Hematopoietic multipotent progenitor cell treated with erythropoietin and hydrocortisone succinate and interleukin-3 and kit ligand, for 15 days (in vitro differentiated cells): Measurements from ENCODE around the gene TRAPPC10.

Experiments used
- DNase-seq: peaks from one replicate; pipeline ENCODE4 v3.0.0-alpha.2; 2015; ENCODE audit warnings: low spot score

TRAPPC10 gene

DNA sequence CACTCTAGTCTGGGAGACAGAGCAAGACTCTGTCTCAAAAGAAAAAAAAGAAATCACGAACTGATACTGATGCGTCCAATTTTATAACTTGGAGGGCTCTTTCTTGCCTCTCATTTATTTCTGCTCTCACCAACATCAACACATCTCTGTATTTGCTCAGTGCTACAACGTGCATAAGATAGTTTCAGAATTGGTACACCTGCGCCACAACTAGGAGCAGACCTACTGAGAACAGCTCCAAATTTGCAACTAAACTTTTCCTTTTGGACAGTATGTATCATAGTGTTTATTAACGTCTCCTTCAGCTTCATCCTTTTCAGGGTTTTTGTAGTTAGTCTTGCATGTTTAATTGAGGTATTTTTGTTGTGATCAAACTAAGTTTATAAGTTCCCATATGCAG lies 27.7 kb downstream of the TRAPPC10 start:
- DNase-seq, result no peak

DNA sequence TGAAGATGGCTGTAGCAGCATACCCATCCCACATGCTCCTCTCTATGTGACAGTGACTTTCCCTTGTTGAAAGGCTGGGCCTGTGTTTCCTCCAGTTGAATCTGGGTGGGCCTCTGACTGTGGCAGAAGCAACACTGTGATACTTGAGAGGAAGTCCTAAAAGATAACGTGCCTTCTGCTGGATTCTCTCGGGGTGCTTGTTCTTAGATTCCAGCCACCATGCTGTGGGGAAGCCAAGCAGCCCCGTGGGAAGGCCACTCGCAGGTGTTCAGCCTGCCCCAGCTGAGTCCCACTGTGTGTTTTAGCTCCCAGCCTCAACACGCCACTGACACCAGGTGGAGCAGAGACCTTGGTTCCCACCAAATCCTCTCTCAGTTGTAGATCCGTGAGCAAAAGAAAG lies 31.5 kb downstream of the TRAPPC10 start:
- DNase-seq, result no peak

- no peak for DNase-seq
Observed at GRCh38 chr21:44046734-44047133, 34.6 kb downstream of the TRAPPC10 start.

DNA sequence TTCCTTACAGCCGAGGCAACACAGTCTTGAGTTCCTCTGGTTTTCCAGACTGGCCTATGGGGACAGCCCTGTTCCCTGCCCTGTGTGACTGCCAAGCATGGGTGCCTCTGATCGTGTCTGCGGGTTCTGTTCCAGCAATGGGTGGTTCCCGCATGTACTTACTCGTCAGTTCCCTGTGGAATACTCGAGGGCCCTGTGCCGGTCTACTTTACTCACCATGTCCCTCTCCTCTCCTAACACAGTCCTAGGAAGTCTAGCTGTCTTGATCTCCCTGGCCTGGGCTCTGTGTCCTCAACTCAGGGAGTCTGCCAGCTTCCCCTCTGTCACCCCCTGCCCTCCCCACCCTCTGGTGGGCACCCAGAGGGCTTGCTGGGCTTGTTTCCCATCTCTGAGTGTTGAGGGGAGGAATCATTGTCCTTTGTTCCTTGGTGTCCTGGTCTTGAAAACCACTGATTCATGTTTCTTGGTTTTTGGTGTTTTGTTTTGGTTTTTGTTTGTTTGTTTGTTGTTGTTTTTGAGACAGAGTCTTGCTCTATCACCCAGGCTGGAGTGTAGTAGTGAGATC lies 36.0 kb downstream of the TRAPPC10 start:
- no peak for DNase-seq

- no peak for DNase-seq
Observed at GRCh38 chr21:44049182-44049581, 37.1 kb downstream of the TRAPPC10 start.

DNA sequence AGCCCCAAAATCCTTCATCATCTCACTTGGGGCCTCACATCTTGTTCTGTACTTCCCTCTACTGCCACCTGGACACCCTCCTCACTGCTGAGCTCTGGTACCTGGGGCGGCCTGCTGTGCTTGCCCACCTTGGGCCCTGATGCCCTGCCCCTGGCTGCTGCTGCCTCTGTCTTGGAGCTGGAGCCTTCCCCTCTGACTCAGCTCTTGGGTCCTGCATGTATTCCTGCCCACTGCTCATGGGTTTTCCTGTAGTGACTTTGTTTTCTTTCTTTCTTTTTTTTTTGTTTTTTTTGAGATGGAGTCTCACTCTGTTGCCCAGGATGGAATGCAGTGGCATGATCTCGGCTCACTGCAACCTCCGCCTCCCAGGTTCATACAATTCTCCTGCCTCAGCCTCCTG lies 37.5 kb downstream of the TRAPPC10 start:
- DNase-seq, result no peak

DNA sequence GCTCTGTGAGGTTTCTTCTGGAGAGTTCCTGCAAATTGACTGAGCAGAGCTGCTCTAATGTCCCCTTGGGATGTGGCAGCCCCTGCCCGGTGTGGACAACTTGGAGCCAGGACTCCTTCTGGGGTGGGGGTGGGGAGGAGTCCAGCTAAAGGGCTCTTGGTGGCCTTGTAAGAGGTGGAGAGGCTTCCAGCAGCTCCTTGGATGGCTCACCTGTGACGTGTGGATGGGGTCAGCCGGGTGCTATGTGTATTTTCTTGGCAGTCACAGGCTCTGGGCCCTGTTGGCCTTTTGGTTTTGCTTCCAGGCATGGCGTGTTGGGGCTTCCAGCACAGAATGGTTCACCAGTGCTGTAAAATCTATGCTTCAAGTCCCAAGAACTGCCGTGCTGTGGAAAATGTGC lies 38.2 kb downstream of the TRAPPC10 start:
- DNase-seq, result no peak

DNA sequence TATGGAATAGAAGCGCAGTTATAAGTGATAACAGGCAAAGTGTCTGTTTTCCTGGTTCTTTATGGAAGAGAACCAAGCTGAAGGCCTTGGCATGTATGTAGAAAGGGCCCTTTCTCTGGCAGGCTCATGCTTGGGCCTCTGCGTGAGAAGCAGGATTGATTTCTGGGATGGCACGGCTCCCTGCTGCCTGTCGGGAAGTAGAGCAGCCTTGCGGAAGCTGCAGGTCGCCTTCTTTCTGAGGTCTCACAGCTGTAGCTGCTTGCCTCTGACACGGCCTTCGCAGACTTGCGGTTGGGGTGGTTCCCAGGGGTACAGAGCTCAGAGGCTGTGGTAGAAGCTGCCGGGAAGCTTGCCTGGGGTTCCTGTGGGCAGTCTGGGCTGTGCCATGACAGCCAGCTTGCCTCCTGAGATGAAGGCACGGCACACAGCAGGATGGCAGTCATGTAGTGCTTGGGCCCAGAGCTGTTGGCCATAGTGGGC lies 39.4 kb downstream of the TRAPPC10 start:
- DNase-seq, result no peak

DNA sequence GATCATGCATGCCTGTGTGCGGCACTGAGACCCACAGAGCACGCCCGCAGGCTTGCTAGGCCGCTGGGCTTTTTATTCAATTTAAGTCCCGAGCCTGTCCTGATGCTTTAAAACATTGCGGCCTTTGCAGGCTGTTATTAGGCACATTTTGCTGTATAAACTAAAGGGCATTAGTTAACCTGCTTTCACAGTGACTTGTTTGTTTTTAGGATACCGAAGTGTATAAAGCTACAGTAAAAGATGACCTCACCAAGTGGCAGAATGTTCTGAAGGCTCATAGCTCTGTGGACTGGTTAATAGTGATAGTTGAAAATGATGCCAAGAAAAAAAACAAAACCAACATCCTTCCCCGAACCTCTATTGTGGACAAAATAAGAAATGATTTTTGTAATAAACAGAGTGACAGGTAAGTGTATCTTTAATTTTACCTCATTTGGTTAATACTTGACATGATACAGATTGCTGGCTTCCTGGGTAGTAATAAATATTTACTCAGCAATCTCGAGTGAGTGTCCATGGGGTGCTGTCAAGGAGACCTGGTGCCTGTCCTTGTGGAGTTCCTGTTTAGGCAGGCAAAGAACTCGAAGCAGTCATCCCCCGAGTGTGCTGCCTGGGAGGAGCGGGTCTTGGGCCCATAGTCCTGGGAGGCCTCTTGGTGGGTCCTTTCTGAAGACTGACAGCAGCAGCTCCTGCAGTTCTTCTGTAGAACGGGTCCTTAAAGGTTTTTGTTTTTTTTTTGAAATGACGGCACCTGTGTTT lies 40.1 kb downstream of the TRAPPC10 start:
- no peak for DNase-seq

GRCh38 chr21:44052830-44053226 lies 40.7 kb downstream of the TRAPPC10 start:
- no peak for DNase-seq

- no peak for DNase-seq
Observed at GRCh38 chr21:44053567-44053966, 41.5 kb downstream of the TRAPPC10 start.

DNA sequence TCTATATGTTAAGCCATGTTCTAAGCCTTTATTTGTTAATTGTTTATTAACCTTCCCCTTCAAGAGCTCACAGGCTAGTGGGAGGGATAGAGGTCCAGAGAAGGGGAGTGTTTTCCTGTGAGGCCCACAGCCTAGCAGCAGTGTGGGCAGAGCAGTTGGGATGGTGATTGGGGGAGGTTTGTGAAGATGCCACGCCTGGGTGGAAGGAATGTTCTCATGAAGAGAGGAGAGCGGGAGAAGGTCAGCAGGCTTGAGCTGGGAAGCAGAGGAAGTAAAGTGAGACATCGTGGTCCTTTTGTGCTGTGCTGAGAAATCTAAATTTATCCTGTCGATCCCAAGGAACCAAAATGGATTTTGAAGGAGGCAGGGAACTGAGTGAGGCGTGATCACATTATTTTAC lies 42.6 kb downstream of the TRAPPC10 start:
- DNase-seq, result no peak

GRCh38 chr21:44057055-44057454 lies 44.9 kb downstream of the TRAPPC10 start:
- DNase-seq, result no peak

DNA sequence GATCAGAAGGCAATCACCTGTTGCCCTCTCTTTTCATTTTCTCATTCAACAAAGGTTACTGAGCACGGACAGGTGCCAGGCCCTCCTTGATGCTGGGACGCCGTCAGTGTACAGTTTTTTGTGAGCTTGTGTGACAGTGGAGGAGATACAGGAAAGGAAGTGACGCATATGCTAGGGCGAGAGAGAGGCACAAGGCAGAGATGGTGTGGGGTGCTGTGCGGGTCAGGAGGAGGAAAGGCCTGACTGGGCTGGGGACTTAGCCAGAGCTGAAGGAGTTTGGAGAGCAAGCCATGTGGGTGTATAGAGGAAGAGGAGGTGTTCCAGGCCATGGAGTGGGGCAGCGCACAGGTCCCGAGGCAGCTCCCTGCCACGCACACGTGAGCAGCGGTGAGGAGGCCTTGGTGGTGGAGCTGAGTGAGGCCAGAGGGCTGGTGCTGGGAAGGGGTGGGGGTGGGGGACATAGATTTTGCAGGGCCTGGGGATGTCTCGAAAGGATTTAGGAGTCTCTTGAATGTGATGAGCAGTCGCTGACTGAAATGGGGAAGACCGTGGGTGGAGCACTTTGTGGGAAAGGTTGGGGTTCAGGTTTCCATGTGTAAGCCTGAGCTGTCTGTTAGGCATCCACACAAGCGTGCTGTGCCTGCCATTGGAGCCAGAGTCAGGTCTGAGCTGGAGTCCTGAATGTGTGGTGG lies 46.0 kb downstream of the TRAPPC10 start:
- DNase-seq, result no peak

GRCh38 chr21:44058652-44058964 lies 46.5 kb downstream of the TRAPPC10 start:
- no peak for DNase-seq

DNA sequence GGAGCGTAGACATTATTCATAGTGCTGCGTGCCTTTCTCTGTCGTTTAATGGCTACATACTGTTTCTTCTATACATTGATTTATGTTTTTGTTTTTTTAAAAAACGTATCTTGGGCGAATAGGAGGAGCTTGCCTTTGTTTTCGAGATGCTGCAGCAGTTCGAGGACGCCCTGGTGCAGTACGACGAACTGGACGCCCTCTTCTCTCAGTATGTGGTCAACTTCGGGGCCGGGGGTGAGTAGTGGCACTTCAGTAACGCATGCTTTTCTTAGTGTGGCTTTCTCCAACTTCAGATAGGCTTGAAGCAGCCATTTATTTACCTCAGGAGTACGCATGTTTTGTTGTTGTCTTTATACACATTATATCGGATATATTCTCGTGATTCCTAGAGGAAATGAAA lies 46.9 kb downstream of the TRAPPC10 start:
- no peak for DNase-seq

- DNase-seq, result no peak
Observed at GRCh38 chr21:44059710-44060109, 47.6 kb downstream of the TRAPPC10 start.

- DNase-seq, result no peak
Observed at GRCh38 chr21:44062380-44062779, 50.3 kb downstream of the TRAPPC10 start.

DNA sequence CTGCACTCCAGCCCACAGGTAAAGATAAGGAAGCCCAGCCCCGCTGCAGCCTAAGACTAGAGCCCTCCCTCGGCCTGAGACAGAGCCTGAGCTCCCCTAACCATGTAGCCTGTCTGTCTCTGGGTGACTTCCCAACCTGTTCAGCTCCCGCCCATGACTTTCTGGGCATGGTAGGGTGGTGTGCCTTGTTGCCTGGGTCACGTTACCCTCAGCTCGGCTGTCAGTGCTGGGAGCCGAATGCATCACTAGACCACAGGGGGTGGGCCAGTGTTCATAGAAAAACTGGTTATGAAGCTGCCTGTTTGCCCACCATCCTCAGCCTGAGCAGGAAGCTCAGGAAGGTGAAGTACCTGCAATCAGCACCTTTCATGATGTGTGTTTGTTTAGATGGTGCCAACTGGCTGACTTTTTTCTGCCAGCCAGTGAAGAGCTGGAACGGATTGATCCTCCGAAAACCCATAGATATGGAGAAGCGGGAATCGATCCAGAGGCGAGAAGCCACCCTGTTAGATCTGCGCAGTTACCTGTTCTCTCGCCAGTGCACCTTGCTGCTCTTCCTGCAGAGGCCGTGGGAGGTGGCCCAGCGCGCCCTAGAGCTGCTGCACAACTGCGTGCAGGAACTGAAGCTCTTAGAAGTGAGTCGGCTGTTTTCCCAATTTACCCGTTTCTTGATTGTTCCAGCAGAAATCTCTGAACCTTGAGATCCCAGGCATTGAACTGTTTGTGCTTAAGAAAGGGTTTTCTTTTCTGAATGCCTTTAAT lies 51.2 kb downstream of the TRAPPC10 start:
- DNase-seq, result no peak

DNA sequence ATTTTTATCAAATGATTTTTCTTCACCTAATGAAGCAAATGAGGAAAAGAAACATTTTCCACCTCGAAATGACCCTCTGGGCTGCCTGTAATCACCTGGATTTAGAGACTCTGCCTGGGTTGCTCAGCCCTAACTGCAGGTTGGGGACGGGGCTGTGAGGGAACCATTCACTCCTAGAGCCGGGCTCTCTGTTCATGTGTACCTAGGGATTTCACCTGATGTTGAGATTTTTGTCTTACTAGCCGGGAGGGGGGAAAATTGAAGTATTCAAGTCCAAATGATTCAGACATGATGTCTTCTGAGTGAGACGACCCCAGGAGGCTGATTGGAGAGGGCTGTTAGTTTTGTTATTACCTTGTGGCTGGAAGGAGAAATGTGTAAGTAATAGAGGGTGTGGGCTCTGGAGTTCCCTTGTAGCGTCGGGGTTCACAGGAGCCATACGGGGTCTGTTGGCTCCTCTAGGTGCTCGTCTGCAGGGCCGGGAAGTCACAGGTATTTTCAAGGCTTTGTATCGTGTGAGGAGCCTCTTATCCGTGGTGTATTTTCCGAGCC lies 52.8 kb downstream of the TRAPPC10 start:
- no peak for DNase-seq

DNA sequence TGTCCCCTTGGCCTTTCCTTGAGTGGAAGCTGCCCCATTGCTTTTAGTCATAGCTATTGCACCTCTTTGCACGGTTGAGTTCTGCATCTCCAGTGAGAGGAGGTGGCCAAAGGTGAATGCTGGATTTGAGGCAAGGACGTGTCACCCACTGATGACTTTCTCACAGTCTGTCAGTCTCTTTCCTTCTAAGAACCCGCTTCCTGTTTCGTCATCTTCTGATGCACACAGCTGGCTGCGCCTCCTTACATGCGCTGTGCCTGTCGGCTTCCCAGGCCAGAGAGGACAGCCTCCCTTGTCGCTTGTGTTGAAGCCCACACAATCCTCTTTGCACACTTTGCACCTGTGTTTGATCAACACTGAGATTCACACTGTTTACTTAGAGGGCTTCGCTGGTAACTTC lies 53.3 kb downstream of the TRAPPC10 start:
- DNase-seq, result no peak

DNA sequence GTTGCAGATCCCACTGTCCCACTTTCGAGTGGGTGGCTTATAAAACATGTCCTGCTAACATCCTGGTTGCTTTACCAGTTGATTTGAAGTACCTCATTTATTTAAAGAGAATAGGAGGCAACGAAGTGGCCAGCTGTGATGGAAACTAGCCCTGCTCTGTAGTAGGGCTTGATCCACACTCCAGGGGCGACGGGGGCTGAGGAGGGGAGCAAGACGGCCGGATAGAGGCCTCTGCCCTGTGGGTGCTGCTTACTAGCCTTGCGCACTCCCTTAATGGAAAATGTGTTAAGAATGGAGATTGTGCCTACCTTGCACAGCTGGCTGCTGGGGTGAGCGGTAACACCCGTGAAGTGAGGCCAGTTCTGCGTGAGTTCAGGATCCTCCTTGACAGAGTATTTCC lies 54.0 kb downstream of the TRAPPC10 start:
- no peak for DNase-seq
